Neural crest cell (in vitro differentiated cells): ENCODE data around the gene RETREG1. TPM values are rescaled to one million over a fixed set of nuclear protein-coding genes. Genes with fewer than 3 reads are reported as not detected.
A peak's percentile ranks its signal among the peaks of the same experiment; 100 is the strongest.

ENCODE experiments used
- DNase-seq: peaks from one replicate; pipeline ENCODE4 v3.0.0; 2021; ENCODE audit warnings: low read depth, mixed read lengths, low spot score
- H3K27ac Mint-ChIP-seq: one replicate; pipeline ENCODE4 v1.8.0; 2021; ENCODE audit warnings: mild to moderate bottlenecking, mixed read lengths; ENCODE audit not compliant: unreplicated experiment
- H3K27me3 Mint-ChIP-seq: 2 replicates; pipeline ENCODE4 v1.8.0; 2021; ENCODE audit warnings: low read depth, mild to moderate bottlenecking, mixed read lengths
- H3K36me3 Mint-ChIP-seq: 2 replicates; pipeline ENCODE4 v1.8.0; 2021; ENCODE audit warnings: low read depth, mild to moderate bottlenecking, mixed read lengths
- H3K4me1 Mint-ChIP-seq: 2 replicates; pipeline ENCODE4 v1.8.0; 2021; ENCODE audit warnings: mixed read lengths
- H3K4me3 Mint-ChIP-seq: one replicate; pipeline ENCODE4 v1.8.0; 2021; ENCODE audit warnings: mild to moderate bottlenecking, mixed read lengths
- H3K9me3 Mint-ChIP-seq: 2 replicates; pipeline ENCODE4 v1.8.0; 2021; ENCODE audit warnings: mixed read lengths
- CTCF ChIP-seq: fragments of 200-600 bp; sonication (generic); conservative IDR thresholded peaks from 2 replicates; pipeline ENCODE4 v1.5.0; 2021; ENCODE audit warnings: antibody characterized with exemption, mild to moderate bottlenecking
- total RNA-seq: library from RNA; stranded (reverse); gene quantifications from 2 replicates; pipeline ENCODE4 v1.2.1, GENCODE V29; 2021

RETREG1 gene
- total RNA-seq, 1 donor from 2014 or later, result 6.2 TPM

- H3K4me1 Mint-ChIP-seq, result peaks cover 23% of the 10 kb centered on the region
- no peak for TF ChIP-seq CTCF
- H3K27me3 Mint-ChIP-seq, result no peaks in the 10 kb centered on the region
These were observed 57.1 kb downstream of the RETREG1 start for GRCh38 chr5:16559702-16560101.

GRCh38 chr5:16558984-16559629, 57.7 kb downstream of the RETREG1 start:
- Mint-ChIP-seq H3K4me3 (no peak overlapping the region), H3K9me3 (no peaks in the 10 kb centered on the region), H3K27me3 (no peaks in the 10 kb centered on the region), H3K4me1 (peaks cover 23% of the 10 kb centered on the region), H3K27ac (no peak overlapping the region), H3K36me3 (no peaks in the 10 kb centered on the region)
- DNase-seq, result no peak
- TF ChIP-seq CTCF, result no peak

More at GRCh38 chr5:16559702-16560101, 57.1 kb downstream of the RETREG1 start:
- DNase-seq, result no peak
- Mint-ChIP-seq H3K4me3 (no peak overlapping the region), H3K27ac (no peak overlapping the region), H3K9me3 (no peaks in the 10 kb centered on the region), H3K36me3 (no peaks in the 10 kb centered on the region)

GRCh38 chr5:16557477-16557876, 59.3 kb downstream of the RETREG1 start:
- Mint-ChIP-seq H3K4me3 (no peak overlapping the region), H3K27me3 (no peaks in the 10 kb centered on the region), H3K4me1 (peaks cover 26% of the 10 kb centered on the region), H3K36me3 (no peaks in the 10 kb centered on the region), H3K27ac (peak overlapping the region; percentile 38), H3K9me3 (no peaks in the 10 kb centered on the region)
- TF ChIP-seq CTCF, result no peak
- DNase-seq, result no peak

GRCh38 chr5:16554110-16554509, 62.7 kb downstream of the RETREG1 start:
- H3K27me3 Mint-ChIP-seq, result no peaks in the 10 kb centered on the region
- H3K4me3 Mint-ChIP-seq, result no peak overlapping the region
- no peak for DNase-seq
- no peaks in the 10 kb centered on the region for H3K9me3 Mint-ChIP-seq
- peaks cover 26% of the 10 kb centered on the region for H3K4me1 Mint-ChIP-seq
- H3K36me3 Mint-ChIP-seq, result no peaks in the 10 kb centered on the region
- no peak for TF ChIP-seq CTCF
- no peak overlapping the region for H3K27ac Mint-ChIP-seq

- peak; percentile 87 for TF ChIP-seq CTCF
- H3K4me3 Mint-ChIP-seq, result no peak overlapping the region
- no peaks in the 10 kb centered on the region for H3K27me3 Mint-ChIP-seq
- no peaks in the 10 kb centered on the region for H3K36me3 Mint-ChIP-seq
- no peaks in the 10 kb centered on the region for H3K9me3 Mint-ChIP-seq
- peaks cover 13% of the 10 kb centered on the region for H3K4me1 Mint-ChIP-seq
- no peak overlapping the region for H3K27ac Mint-ChIP-seq
- peak; percentile 67 for DNase-seq
These were observed 64.0 kb downstream of the RETREG1 start for GRCh38 chr5:16552666-16553343.
